ENCODE measurements around the gene HIF3A.

DNA sequence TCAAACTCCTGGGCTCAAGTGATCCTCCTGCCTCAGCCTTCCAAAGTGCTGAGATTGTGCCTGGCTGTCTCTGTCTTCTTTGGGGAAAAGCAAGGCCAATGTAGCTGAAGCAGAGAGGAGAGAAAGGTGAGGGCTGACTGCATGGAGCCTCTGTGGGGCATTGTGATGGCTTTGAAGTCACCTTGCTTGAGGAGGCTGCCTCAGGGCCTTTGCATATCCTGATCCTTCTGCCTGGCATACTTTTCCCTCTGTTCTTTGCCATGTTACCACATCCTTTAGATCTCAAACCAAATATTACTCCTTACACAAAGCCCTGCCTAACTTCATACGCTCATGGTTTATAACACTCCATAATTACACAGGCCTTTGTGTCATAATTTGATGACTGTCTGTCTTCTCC, 40.6 kb downstream of the HIF3A start:
- no peak for TF ChIP-seq CTCF (IDR thresholded peaks at IDR 0.05; ENCODE audit: borderline replicate concordance, extremely low read depth, low read length, poor library complexity, severe bottlenecking)
- TF ChIP-seq EZH2 (IDR thresholded peaks at IDR 0.05; ENCODE audit: borderline replicate concordance, low read depth, low read length, severe bottlenecking): no peak

All from DND-41 (cell line).